NCI-H187 (cell line): Measurements from ENCODE around the gene VKORC1L1.
"Not testable (repeated sequence)": the region's sequence is repeated elsewhere in the genome, so short reads cannot be mapped to it uniquely, and the experiment has no call there.

ENCODE experiments used
- DNase-seq, 2 experiments: peaks; one replicate each; lab custom pipeline; 2025; lab: John Stamatoyannopoulos, UW

VKORC1L1 gene

DNA sequence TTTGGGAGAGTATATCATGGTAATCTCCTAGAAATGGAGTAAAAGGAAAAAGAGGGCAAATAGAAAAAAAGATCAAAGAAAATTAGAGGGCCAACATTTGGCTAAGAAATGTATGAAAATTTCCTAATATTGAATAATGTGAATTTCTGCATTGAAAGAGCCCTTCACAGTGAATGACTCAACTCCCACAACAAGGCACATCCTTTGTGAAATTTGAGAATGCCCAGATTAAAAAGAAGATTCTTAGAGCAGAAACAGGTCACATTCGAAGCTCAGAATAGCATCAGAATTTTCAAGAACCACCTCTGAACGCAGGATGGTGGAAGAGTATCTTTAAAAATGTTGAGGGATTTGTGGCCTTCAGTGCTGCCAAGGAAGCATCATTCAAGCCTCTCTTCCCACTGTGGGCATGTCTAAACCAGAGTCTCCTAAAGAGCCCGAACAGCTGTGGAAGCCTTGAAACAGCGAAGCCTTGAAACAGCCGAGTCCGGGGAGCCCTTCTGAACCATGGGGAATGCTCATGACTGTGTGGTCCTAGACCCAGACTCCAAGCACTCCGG is 65.5 kb downstream of the VKORC1L1 start:
- DNase-seq: no peak

DNA sequence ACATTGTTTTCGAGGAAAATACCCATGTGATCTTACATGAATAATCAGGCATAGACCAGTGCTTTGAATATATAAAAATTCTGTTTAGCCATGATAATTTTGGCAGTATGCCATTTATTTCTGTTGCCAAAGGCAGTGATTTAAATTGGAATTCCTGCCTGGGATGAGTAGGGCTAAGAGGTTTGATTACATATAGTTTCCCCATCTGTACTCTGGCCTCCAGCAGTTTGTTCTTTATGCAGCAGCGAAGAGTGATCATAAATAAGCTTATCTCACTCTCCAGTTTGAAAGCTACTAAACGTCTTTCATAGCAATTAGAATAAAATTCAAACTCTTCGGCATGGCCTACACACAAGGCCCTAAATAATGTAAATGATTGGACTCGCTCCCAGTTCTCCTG is 72.9 kb downstream of the VKORC1L1 start:
- DNase-seq: not testable (repeated sequence)

DNA sequence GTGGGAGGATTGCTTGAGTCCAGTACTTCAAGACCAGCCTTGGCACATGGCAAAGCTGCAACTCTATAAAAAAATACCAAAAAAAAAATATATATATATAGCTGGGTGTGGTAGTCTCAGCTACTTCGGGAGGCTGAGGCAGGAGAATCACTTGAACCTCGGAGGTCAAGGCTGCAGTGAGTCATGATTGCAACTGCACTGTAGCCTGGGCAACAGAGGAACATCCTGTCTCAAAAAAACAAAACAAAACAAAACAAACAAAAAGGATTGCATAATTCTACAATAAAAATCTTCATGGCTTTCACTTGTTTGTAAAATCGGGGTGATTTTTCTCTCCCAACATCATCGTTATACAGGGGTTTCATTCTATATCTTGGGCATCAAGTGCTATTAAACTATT is 74.0 kb downstream of the VKORC1L1 start:
- DNase-seq: no peak

DNA sequence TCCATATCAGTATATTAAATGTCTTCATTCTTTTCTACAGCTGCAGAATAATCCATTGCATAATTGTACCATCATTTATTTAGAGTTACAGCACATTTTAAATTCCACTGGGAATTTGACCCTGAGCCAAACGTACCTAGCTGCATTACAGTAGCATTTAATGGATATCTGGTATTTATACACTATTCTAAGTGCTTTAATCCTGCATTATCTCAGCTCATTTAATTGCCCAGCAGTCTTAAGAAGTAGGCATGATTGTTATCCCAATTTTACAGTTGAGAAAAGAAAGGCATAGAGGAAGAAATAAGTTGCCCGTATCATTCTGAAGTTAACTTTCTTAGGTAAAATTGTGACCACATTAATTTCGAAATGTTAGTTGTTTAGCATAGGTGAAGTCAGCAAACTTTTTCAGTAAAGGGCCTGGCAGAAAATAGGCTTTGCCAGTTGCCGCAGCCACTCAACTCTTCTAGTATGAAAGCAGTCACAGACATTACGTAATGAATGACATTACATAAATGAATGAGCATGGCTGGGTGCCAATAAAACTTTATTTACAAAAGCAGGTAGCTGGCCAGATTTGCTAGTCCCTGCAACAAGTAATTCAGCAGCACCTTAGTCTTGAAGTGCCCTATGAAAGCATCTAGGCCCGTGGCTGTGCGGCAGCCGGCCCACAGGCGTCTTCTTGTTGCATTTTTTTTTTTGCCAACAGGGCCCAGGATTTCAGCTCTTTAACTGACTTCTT is 79.1 kb downstream of the VKORC1L1 start:
- DNase-seq: no peak

DNA sequence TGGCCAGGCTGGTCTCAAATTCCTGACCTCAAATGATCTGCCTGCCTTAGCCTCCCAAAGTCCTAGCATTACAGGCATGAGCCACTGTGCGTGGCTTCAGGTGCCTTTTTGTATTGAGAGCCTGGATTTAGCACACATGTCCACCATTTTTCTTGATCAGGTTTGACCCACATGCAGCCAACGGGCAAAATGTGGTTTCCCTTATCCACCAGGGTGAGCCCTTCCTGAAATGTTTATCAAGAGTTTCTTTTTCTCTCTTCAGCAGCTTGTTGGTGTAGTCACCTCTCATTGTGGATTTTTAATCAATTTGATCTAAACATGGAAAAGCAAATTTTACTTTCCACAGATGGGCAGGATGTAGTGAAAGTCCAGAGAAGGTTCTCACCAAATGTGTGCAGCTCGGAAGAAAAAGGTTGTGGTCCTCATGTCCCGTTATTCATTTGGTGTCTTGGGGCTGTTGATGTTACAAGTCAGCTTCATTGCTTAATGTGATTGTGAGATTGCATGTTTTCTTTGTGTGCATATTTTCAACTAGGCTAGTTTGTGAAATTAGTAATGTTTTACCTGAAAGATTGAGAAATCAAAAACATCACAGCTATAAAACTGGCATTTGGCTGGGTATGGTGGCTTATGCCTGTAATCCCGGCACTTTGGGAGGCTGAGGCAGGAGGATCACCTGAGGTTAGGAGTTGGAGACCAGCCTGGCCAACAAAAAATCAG is 80.3 kb downstream of the VKORC1L1 start:
- no peak for DNase-seq

DNA sequence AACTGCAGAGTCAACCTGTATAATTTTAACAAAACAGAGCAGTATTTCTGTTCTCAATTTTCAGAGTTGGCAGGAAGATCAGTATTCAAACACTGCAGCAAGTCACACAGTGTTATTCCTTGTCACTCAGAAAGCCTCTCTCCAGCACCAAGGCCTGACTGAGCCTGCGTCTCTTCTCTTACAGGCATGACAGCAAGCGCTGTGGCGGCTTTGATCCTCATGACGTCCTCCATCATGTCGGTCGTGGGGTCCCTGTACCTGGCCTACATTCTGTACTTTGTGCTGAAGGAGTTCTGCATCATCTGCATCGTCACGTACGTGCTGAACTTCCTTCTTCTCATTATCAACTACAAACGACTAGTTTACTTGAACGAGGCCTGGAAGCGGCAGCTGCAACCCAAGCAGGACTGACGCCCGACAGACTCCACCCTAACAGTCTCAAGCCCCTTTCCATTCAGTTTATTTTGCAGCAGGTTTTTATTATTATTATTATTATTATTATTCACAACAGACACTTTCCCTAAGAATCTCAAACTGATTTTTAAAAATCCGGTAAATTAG is 81.1 kb downstream of the VKORC1L1 start:
- no peak for DNase-seq

DNA sequence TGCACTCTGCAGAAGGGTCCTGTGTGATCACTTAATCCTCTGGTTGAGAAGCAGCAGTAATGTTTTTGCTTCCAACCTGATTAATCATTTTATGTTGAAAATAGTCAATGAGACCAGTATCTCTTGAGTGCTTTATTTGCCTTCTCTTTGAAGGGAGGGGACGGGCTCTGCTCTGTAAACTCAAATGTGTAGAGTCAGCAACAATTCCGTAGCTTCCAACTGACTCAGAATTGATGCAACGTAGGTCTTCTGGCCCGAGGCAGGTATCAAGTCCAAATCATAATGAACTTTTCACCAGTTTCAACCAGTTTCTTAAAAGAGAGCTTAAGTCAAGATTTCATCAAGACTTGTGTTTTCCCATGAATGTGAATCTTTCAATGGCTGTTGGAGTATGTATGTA is 82.8 kb downstream of the VKORC1L1 start:
- DNase-seq: no peak

DNA sequence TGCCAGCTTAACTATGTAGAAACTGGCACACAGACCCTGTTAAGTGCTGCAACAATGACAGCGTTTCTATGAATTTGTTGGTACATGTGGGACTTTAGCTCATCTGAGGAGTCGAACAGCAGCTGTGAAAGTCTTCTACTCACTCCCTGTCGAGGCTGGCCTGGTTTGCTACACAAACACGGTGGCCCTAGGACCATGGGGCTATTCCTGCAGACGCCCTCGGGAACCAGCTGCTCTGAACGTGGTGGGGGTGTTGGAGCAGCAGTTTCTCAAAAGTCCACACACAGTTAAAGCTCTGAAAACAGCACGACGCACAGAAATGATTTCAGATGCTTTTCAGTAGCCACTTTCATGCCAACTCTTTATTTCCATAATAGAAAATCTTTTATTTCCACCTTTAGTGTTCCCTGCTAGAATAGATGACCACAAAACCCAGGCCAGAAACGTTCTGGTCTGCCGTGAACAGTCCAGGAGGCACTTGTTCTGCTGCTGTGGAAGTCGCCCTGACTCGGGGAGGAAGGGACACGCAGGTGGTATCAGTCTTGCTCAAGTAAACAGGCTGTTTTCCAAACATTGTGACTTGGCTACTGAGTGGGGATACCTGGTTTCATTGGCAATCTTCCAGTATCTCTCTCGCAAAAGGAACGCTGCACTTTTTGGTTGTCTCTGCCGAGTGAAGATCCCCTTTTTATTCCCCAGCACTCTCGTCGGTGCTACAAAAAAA is 87.6 kb downstream of the VKORC1L1 start:
- DNase-seq: no peak

DNA sequence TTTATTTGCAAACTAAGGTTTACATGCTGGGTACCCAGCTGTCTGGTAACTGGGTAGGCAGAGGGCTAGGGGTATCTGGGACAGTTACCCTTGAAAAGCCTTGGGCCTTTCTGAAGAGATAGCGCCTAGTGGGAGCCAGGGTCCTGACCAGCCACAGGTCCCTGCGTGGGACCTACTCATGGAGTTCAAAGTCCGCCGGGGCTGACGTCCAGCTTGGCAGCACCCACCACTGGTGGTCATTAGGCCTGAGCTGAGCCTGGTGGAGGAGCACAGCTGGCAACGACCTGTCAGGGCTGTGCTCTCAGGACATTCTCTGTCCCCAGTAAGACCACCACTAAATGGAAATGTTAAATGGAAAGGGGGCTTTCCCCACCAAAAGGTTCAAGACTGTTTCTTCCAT is 89.2 kb downstream of the VKORC1L1 start:
- no peak for DNase-seq

DNA sequence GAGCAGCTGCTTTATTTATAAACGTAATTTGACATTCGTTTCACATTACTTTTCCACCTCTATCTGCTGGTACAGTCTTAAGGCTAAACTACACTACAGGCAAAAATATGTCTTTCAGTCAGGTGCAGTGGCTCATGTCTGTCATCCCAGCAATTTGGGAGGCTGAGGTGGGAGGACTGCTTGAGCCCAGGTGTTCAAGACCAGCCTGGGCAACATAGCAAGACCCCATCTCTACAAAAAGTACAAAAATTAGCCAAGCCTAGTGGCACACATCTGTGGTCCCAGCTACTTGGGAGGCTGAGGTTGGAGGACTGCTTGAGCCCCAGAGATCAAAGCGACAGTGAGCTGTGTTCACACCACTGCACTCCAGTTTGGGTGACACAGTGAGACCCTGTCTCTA is 91.8 kb downstream of the VKORC1L1 start:
- DNase-seq: not testable (repeated sequence)

DNA sequence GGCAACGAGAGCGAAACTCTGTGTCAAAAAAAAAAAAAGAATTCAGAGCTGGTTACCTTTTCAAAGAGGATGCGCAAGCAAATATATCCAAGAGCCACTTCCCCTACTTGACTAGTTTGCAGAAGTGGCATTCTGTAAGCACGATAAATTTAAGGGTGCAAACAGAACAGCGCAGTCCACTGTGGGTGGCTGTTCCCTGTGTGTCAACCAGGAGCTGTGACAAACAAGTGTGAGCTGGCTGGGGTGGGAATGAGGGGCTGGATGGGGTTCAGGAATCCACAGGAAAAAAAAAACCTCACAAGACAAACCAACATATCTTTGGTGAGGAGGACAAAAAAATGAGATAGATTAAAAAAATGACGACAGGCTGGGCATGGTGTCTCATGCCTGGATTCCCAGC is 93.3 kb downstream of the VKORC1L1 start:
- DNase-seq: no peak

DNA sequence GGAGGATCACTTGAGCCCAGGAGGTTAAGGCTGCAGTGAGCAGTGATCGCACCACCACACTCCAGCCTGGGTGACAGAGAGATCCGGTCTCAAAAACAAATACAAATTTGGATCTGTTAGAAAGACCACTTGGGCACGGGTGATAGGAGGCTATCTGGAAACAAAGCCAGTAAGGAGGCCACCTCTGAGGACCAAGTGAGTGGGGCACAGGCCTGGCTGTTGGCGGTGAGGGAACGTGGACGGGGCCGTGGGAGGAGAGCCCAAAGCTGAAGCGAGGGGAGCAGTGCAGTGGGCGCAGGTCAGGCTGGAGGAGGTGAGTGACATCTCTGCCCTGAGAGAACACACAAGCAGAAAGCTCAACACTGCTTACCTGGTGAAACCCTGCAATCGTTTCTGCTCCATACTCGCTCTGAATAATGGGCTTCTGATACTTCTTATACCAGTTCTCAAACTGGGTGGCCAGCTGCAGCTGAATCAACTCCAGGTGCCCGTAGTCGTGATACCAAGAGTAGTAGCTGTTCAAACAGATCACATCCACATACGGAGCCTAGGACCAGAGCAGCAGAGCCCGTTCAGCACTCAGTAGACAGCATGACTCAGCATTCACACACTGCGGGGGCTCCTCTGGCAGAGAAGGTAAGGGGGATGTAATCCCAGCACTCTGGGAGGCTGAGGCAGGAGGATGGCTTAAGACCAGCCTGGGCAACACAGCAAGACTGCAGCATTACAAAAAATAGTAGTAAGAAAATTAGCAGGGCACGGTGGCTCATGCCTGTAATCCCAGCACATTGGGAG is 94.7 kb downstream of the VKORC1L1 start:
- DNase-seq: no peak

DNA sequence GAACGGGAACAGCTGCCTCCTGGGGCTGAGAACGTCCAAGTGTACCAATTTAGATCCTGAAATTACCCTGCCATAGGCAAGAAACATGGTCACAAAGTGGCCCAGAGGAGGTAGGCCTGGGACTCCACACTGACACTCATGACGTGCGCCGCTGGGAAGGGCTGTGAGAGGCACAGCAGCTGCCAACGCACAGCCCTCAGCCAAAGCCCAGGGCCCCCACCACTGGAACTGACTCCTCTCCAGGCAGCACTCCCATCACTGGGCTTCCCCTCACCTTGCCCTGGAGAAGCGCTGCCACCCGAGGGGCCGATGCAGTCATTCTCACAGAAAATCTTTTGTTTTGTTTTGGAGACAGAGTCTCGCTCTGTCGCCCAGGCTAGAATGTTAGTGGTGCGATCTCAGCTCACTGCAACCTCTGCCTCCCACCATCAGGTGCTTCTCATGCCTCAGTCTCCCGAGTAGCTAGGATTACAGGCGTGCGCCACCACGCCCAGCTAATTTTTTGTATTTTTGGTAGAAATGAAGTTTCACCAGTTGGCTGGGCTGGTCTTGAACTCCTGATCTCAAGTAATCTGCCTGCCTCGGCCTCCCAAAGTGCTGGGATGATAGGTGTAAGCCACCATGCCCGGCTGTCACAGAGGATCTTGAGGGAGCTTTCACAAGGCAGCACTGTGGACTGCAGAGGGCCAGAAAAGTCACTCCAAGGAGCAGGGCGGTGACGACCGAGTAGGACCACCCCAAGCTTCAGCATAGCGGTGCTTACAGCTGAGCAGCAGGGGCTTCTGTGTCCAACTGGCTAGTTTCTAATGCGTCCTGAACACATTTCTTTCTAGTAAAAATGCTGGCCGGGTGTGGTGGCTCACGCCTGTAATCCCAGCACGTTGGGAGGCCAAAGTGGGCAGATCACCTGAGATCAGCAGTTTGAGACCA is 95.6 kb downstream of the VKORC1L1 start:
- DNase-seq: no peak

DNA sequence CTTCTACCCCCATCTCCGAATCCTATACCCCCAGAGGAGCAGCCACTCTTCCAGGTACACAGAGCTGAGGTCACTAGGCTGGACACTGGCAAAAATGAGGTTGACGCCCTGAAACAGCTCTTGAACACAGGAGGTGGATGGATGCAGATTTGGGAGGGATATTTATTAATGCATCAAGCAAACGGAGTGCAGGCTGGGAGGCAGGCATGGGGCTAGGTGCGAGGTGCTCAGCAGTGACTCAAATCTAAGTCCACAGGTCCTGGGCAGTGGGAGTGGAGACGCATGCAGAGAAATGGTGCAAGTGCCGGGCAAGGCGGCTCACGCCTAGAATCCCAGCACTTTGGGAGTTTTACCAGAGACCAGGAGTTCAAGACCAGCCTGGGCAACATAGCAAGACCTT is 98.1 kb downstream of the VKORC1L1 start:
- DNase-seq: no peak

DNA sequence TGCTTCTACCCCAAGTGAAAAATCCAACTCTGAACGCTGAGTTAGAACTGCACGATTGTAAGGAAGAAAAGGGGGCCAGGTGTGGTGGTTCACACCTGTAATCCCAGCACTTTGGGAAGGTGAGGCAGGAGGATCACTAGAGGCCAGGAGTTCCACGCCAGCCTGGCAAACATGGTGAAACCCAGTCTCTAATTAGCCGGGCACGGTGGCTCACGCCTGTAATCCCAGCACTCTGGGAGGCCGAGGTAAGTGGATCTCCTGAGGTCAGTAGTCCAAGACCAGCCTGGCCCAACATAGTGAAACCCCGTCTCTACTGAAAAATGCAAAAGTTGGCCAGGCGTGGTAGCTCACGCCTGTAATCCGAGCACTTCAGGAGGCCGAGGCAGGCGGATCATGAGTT is 100.1 kb downstream of the VKORC1L1 start:
- no peak for DNase-seq

DNA sequence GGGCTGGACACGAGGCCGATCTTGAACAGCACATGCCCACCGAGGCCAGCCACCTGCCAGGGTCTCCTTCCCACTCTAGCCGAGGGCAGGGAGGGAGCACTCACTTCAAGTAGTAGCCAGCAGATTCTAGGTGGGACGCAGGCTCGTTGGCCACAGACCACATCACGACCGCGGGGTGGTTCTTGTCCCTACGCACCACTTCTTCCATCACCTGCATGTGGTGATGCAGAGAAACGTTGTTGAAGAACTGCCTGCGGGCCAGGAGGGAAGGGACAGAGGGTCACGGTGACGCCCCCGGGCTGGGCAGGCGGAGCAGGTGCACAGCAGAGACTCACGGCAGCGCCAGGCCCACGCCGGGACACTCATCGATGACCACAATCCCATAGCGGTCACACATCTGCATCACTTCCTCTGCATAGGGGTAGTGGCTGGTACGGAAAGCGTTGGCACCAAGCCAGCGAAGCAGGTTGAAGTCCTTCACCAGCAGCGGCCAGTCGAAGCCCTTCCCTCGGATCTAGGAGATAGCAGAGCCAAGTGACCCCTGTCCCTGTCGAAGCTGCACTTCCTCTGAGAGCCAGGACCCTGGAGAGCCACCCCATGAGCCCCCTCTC is 101.4 kb downstream of the VKORC1L1 start:
- DNase-seq: no peak

DNA sequence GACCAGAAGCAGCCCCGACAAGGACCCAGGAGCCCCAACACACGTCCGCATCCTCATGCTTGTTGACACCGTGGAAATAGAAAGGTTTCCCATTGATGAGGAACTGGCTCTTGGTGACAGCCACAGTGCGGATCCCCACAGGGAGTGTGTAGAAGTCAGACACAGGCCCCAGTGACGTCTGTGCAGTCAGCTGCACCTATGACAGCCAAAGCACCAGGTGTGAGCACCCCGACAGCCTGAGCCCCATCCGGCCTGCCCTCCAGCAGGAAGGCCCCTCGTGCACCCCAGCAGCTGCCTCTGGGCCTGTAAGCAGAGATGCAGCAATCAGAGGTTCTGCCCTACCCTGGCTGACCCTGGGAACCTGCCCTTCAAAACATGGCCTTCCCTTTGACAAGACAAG is 102.0 kb downstream of the VKORC1L1 start:
- no peak for DNase-seq

DNA sequence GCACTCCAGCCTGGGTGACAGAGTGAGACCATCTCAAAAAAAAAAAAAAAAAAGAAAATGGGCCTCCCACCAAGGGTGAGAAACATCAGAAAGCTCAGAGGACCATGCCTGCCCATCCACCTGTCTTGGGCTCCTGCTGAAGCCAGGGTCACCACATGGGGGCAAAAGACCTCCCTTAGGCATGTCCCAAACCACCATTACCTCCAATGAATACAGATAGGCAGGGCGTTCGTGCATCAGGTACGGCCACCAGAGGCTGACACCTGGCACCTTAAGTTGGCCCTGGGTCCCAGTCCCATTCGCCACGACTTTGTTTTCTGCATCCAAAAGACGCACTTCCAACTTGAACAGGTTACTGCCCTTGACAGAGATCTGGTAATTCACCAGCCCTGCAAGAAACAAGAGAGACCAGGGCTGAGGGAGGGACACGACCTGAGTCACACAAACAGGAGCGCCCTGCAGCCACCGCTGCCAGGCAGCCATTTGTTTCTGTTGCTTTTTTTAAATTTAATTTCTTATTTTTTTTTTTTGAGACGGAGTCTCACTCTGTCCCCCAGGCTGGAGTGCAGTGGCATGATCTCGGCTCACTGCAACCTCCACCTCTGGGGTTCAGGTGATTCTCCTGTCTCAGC is 103.1 kb downstream of the VKORC1L1 start:
- DNase-seq: no peak

DNA sequence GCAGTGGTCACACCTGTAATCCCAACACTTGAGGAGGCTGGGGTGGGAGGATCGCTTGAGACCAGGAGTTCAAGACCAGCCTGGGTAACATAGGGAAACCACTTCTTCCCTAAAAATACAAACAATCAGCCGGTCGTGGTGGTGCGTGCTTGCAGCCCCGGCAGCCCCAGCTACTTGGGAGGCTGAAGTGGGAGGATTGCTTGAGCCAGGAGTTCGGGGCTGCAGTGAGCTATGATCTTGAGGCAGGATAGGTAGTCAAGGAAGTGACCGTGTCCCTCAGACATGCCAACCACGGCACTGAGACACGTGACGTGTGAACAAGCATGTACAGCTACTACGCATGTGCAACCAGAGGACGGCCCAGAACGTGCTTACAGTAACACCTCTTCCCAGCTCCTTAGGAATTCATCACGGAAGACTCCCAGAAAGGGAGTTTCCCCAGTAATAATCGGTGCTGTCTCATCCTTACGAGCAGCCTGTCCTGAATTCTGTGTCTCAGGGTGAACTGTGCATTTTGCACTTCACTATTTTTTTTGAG is 103.9 kb downstream of the VKORC1L1 start:
- DNase-seq: no peak
